Aorta (tissue), 5 donors: ENCODE results near the gene FH. TPM values are rescaled to one million over a fixed set of nuclear protein-coding genes. Genes with fewer than 3 reads are reported as not detected.

Experiments used
- ATAC-seq: fragments of 200-7000 bp; cut with Tn5 transposase; one replicate; pipeline ENCODE4 v1.9.1; 2022; ENCODE audit warnings: moderate library complexity; ENCODE audit not compliant: low FRiP score
- DNase-seq, 2 donors: peaks; one replicate each; pipeline ENCODE4 v3.0.0-alpha.2; 2020
- H3K27ac ChIP-seq, 2 donors: one replicate each; pipeline ENCODE4 v1.5.1; 2013; ENCODE audit warnings: low read length in 2 of 2, mild to moderate bottlenecking in 2 of 2, moderate library complexity in 2 of 2, control low read depth in 1 of 2, inconsistent platforms in 1 of 2, low read depth in 1 of 2
- H3K27me3 ChIP-seq, 2 donors: one replicate each; pipeline ENCODE4 v1.6.1; 2013; ENCODE audit warnings: control low read depth in 1 of 2, low read length in 1 of 2, mild to moderate bottlenecking in 1 of 2, moderate library complexity in 1 of 2; ENCODE audit not compliant: insufficient read depth in 2 of 2, control insufficient read depth in 1 of 2
- H3K36me3 ChIP-seq, 2 donors: one replicate each; pipeline ENCODE4 v1.6.1; 2013; ENCODE audit warnings: control low read depth in 1 of 2, low read length in 1 of 2, mild to moderate bottlenecking in 1 of 2; ENCODE audit not compliant: insufficient read depth in 2 of 2, control insufficient read depth in 1 of 2
- H3K4me1 ChIP-seq, 2 donors: one replicate each; pipeline ENCODE4 v1.6.1; 2013; ENCODE audit warnings: low read length in 2 of 2, control low read depth in 1 of 2, mild to moderate bottlenecking in 1 of 2, moderate library complexity in 1 of 2; ENCODE audit not compliant: insufficient read depth in 2 of 2, control insufficient read depth in 1 of 2
- H3K4me3 ChIP-seq, 2 donors: one replicate each; pipeline ENCODE4 v1.5.1; 2013; ENCODE audit warnings: low read length in 2 of 2, control low read depth in 1 of 2, mild to moderate bottlenecking in 1 of 2
- H3K9me3 ChIP-seq: one replicate; pipeline ENCODE4 v1.6.1; 2013; ENCODE audit warnings: mild to moderate bottlenecking, low read length; ENCODE audit not compliant: control insufficient read depth
- WGBS, 2 donors: extraction: QIAGEN DNeasy Blood & Tissue Kit; methylation state at CpG; one replicate each; pipeline ENCODE4 v1.1.7; 2013; 5-methylcytosine and 5-hydroxymethylcytosine counted together
- intact Hi-C, 2 donors: fragments of 100-400 bp; cut with DNase I; formaldehyde crosslinking; loops; one replicate each; pipeline versions ENCODE4 v1.14.2 to v1.15.0; 2022
- polyA plus RNA-seq, 2 donors: library from polyadenylated mRNA; stranded (reverse); fragments of 200-250 nt; gene quantifications; one replicate each; pipeline ENCODE4 v1.2.3, GENCODE V29; 2013
- total RNA-seq, 2 donors: library from RNA; stranded (reverse); fragmentation: NEBNext Ultra II Directional; extraction: Animal tissue kit (Norgen Biotek cat#: 25700); gene quantifications; one replicate each; pipeline ENCODE4 v1.2.1, GENCODE V29; 2021
- donor health status: healthy with polysubstance abuse.
- donor health status: Bipolar disorder and iron deficiency.
- donor health status: DM: no; HTN: no; CAD: no.
- donor health status: DM: no; HTN: no; CAD: no.
- donor health status: DM: yes; HTN: yes; CAD: no.

FH gene
- total and polyA plus RNA-seq, 4 donors: 27.9 to 32.3 (median 29.3) TPM

DNA sequence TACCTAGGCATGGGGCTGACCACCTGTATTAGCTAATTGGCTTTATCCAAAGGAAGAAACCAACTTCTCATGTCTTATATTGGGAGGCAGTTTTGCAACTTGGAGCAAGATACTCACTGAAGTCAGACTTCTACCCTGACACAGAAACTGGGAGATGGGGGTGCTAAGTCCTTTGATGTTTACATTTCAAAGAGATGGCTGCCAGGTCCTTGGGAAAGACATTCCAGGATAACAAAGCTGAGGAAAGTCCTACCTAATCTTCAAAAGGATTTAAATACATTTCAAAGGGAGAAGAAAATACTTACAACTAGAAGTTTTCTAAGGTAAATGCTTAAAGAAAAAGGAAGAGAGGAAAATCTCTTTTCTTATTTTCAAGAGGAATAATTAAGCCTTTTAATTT, 62.1 kb downstream of the FH start:
- ATAC-seq (no peak), DNase-seq (no peak)
- H3K27ac ChIP-seq: no peak overlapping the region
- H3K4me1 ChIP-seq: no peaks in the 10 kb centered on the region
- no peaks in the 10 kb centered on the region for H3K27me3 ChIP-seq
- H3K9me3 ChIP-seq: no peaks in the 10 kb centered on the region
- H3K36me3 ChIP-seq: no peaks in the 10 kb centered on the region
- no peak overlapping the region for H3K4me3 ChIP-seq
- intact Hi-C loops: no loop called here

DNA sequence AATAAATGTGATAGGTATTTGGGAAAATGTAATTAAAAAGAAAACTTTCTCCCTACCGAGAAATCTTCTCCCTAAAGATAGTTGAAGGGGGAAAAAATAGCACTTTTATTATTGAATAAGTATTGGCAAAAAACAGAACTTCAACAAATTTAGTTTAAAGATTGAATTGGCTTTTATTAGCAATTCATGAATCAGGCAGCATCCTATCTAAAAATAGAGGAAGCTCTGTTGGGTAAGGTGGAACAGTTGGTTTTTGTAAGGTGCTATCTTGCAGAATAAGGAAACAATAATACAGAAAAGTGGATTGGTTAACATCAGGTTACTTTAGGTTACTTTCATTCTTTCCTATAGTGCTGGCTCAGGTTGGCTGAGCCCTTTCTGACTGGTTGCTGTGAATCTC, 62.8 kb downstream of the FH start:
- Histone ChIP-seq H3K4me1 (no peaks in the 10 kb centered on the region), H3K27me3 (peaks cover 0 to 2% of the 10 kb centered on the region in 2 donors), H3K4me3 (no peak overlapping the region), H3K27ac (no peak overlapping the region), H3K9me3 (no peaks in the 10 kb centered on the region), H3K36me3 (no peaks in the 10 kb centered on the region)
- ATAC-seq (no peak), DNase-seq (no peak)
- 81 to 82% methylated on average over 1 of the region's 1 CpG for WGBS, 2 donors
- intact Hi-C loops: no loop called here

DNA sequence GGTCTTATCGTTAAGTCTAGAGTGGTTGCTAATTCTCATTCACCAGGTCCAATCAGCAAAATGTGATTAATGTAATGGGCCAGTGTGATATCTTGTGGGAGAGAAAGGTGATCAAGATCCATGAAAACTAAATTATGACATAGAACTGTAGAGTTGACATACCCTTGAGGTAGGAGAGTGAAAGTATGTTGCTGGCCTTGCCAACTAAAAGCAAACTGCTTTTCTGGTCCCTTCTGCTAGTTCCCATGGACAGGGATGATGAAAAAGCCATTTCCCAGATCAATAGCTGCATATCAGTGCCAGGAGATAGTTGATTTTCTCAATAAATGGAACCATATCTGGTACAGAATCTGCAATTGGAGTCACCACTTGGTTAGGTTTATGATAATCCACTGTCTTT, 65.8 kb downstream of the FH start:
- DNase-seq (no peak), ATAC-seq (no peak)
- H3K27me3 ChIP-seq: peaks cover 0 to 2% of the 10 kb centered on the region in 2 donors
- H3K4me1 ChIP-seq: no peaks in the 10 kb centered on the region
- no peak overlapping the region for H3K4me3 ChIP-seq
- H3K27ac ChIP-seq: no peak overlapping the region
- 91 to 98% methylated on average over 1 of the region's 1 CpG for WGBS, 2 donors
- no peaks in the 10 kb centered on the region for H3K36me3 ChIP-seq
- H3K9me3 ChIP-seq: no peaks in the 10 kb centered on the region
- intact Hi-C loops: no loop called here

DNA sequence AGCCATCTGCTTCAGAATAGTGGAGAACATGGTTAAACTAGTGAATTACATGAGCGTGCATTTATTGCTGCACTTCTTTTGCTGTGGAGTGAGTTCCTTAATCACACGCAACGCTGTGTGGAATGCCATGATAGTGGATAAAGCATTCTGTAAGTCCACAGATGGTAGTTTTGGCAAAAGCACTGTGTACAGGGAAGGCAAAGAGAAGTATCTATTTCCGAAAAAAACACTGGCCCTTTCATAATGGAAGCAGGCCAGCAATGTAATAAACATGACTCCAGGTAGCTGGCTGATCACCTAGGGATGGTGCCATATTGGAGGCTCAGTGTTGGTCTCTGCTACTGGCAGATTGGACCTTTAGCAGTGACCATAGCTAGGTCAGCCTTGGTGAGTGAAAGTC, 67.6 kb downstream of the FH start:
- DNase-seq (no peak), ATAC-seq (no peak)
- no peaks in the 10 kb centered on the region for H3K9me3 ChIP-seq
- no peaks in the 10 kb centered on the region for H3K36me3 ChIP-seq
- H3K27me3 ChIP-seq: peaks cover 0 to 2% of the 10 kb centered on the region in 2 donors
- intact Hi-C loops: no loop called here
- no peaks in the 10 kb centered on the region for H3K4me1 ChIP-seq
- H3K27ac ChIP-seq: no peak overlapping the region
- H3K4me3 ChIP-seq: no peak overlapping the region
- WGBS, 2 donors: 90% methylated on average over 4 of the region's 4 CpGs

Other genes starting within 250 kb of the FH start
- not detected for gene RGS7, start 162.6 kb downstream of the FH start, total RNA-seq
- not detected for gene RGS7, start 162.6 kb downstream of the FH start, polyA plus RNA-seq
- 1 to 10 TPM; 2.1 to 2.5 TPM for gene KMO, start 12.6 kb upstream of the FH start, total RNA-seq
- gene KMO, start 12.6 kb upstream of the FH start, polyA plus RNA-seq: 1 to 10 TPM; 1.3 to 4.8 TPM
- 10 to 100 TPM in 1 of 2 donors, 1 to 10 TPM in 1; 9.9 to 13.3 TPM for gene CHML, start 120.6 kb upstream of the FH start, total RNA-seq
- 1 to 10 TPM; 2.6 to 3.1 TPM for gene CHML, start 120.6 kb upstream of the FH start, polyA plus RNA-seq
- 1 to 10 TPM; 5.8 to 6.5 TPM for gene OPN3, start 120.6 kb upstream of the FH start, total RNA-seq
- 10 to 100 TPM in 1 of 2 donors, 1 to 10 TPM in 1; 5.3 to 18.2 TPM for gene OPN3, start 120.6 kb upstream of the FH start, polyA plus RNA-seq
- gene WDR64, start 132.5 kb upstream of the FH start, total RNA-seq: not detected
- gene WDR64, start 132.5 kb upstream of the FH start, polyA plus RNA-seq: not detected